T-helper 2 cell treated with Interferon-gamma antibody and Interleukin-4, amounts not matched to agents 100 ng/mL and 5 ng/mL, for 36 hours (primary cell): ENCODE results near the gene TBRG4. TPM values are rescaled to one million over a fixed set of nuclear protein-coding genes. Genes with fewer than 3 reads are reported as not detected.

Source experiments
- intact Hi-C: fragments of 100-400 bp; cut with micrococcal nuclease; formaldehyde crosslinking; loops from one replicate; pipeline ENCODE4 v1.15.1; 2023
- total RNA-seq: library from RNA; stranded (reverse); gene quantifications from 2 replicates; pipeline ENCODE4 v1.2.3, GENCODE V29; 2022

Gene TBRG4
- total RNA-seq, 1 donor from 2014 or later = 119 TPM

DNA sequence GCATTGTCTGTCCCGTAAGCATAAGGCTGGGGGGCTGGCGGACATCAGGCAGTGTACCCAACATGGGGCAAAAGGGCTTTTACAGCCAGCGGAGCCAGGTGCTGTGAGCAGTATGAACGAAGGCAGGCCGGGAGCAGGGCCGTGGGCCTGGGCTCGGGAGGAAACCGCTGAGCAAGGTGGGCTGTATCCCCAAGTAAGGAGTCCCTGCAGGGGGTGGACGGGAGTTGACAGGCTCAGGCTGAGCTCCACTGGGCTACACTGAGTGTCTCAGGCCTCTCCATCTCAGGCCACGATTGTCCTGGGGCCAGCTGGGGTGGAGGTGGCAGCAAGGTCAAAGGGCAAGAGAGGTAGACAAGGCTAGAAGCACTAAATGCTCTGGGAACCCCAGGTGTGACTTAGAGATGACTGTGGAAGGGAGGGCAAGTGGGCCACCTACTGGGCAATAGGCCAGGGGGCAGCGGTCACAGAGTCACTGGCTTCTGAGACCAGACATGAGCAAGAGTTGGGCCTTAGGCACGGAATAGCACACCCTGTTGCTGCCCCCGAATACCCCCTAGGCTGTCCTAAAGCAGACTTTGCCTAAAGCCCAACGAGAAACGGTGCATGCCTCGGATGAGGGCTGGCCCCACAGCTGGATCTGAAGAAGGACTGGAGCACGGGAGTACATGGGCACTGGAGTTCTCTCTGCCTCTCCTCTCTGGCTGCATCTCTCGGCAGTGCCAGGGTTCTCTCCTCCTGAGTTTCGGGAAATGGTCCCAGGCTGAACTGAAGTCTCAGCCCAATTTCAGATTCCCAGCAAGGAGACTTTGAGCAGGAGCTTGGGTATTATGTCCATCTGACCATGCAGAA, 35.3 kb upstream of the TBRG4 start:
- intact Hi-C loops = no loop called here

DNA sequence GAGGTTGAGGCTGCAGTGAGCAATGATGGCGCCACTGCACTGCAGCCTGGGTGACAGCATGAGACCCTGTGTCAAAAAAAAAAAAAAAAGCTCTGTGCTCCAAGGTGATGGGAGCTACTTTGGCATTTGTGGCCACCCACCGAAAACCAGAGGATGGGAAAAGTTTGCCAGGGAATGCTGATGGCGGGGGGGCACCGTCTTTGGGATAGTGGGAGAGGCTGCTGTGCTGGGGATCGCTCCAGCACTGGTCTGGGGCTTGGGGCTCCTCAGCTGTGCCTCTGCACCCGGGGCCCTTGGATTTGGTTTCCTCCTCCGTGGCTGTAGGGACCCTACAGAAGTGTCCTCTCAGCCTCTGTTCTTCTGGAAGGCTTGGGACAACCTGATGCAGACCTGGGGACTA, 34.4 kb upstream of the TBRG4 start:
- intact Hi-C loops = no loop called here

DNA sequence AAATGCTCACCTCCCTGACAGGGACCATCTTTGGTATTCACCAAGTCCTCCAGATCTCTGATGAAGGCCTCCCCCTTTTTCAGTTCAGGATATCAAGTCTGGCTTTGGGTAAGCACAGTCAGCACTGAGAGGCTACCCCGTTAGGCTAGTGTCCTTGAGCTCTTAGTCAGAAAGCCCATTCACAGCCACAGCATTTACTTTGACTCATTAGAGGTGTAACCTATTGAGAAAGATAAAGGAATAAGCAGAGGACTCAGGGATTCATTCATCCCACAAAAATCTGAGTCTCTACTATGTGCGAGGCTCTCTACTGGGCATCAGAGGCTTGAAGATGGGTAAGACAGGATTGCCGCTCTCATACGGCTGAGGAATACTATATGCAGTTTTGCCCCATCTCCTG, 32.1 kb upstream of the TBRG4 start:
- intact Hi-C loops = no loop called here

DNA sequence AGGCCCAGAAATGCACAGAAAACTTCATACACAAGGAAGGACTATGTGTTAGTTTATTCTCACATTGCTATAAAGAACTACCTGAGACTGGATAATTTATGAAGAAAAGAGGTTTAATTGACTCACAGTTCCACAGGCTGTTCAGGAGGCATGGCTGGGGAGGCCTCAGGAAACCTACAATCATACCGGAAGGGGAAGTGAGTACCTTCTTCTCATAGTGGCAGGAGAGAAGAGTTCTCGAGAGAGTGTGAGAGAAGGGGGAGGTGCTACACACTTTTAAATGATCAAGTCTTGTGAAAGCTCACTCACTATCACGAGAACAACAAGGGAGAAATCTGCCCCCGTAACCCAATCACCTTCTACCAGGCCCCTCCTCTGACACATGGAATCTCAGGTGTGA, 29.3 kb upstream of the TBRG4 start:
- intact Hi-C loops = no loop called here

DNA sequence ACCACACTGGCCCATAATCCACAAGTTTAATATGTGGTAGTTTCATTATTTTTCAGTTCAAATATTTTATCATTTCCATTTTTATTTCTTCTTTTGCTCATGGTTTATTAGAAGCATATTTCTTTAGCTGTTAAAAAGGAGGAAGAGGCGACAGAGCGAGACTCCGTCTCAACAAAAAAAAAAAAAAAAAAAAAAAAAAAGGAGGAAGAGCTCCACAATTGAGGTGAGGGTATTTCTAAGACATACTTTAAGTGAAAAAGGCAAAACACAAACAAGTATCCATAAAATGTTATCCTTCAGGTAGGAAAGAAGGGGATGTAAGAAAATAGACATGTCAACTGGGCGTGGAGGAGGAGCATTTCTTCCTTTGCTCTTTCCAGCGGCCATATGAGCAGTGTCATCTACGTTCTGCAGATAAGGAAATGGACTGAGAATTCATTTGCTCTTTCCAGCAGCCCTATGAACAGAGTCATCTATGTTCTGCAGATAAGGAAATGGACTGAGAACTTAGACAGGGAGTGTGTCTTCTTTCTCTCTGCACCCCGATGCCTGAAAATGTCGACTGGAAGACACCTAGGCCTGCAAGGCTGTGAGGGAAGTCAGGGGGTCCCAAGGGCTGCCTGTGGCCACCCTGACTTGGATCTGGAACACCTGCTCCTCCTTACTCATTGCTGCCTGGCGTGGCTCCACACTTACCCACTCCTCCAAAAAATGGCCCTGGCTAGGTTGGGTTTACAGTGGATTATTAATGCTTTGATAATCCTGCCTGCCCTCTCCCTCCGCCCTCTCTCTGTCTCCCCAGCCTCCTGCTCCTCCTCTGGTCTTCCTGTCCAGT, 27.2 kb upstream of the TBRG4 start:
- intact Hi-C loops = loop anchor here (5.0 kb wide), 2 partner anchors 56 to 111 kb away; no protein-coding TSS in a partner anchor

DNA sequence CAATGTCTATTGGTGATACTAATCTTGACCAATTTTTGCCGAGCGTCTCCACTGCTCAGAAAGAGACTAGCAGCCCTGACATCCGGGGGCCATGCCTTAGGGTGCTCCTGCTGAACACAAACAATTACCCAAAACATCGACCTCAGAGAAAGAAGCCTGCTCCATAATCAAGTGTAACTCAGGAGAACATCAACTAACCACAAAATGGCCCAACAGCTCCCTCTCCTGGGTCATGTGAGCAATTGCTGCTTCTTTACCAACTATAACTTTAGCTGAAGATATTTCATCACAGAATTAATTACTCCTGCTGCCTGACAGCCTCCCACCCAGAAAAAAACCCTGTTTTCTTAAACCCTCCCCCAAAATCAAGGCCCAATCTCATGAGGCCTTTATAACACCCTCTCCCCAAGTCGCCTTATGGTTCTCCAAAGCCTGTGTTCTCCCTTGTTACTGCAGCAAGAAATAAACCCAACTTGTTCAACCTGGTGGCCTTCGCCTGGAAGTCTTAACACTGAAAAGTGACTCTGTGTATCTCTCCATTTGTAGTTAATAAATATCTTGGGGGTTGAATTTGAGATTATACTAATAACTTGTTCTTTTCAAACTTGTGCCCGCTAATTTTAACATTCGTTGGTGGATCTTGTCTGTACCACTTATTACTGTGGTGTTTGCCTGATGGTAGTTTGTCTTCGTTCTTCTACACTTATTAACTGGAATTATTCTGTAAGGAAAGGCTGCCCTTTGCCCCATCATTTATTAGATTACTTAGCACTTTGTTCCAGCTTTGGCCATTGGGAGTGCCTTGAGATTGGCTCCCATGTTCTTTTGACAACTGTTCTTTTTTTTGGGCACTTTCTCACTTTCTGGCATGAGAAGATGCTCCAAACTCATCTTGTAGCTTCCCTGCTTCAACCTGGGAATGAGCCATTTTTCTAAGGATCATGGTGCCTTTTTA, 24.9 kb upstream of the TBRG4 start:
- intact Hi-C loops = loop anchor here (2.0 to 5.0 kb wide), 6 partner anchors 26 to 548 kb away; partner anchors contain the start of genes MYO1G and TBRG4

DNA sequence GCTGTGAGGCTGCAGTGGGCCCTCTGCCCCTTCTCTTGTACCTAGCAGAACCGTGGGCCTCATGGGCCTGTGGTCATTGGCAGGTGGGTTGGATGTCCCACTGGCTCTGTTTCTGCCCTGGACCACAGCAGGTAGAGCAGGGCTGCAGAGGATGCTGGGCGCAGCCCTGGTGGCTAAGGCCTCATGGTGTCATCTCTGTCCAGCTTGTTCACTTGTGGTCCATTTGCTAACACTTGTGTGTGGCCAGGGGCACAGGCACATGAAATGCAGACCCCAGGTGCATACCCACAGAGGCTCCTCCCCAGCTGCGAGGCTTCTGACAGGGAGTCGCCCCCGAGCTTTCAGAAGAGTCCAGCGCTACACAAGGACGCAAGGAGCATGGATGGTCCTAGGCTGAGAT, 22.4 kb upstream of the TBRG4 start:
- intact Hi-C loops = no loop called here

DNA sequence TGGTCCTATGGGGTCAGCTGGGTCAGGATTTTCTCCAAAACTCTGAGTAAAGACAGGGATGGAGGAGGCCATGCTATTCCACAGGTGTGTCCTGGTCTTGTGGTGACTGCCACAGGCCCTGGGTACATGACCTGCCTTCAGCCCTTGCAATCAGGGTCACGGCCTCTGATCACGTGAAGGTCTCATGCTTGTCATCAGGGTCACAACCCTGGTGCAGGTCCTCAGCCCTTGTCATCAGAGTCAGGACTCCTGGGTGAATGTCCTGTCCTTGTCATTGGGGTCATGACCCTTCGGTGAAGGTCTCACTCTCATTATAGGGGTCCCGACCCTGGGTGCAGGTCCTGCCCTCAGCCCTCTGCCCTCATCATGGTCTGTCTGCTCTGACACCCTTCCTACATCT, 21.9 kb upstream of the TBRG4 start:
- intact Hi-C loops = no loop called here

DNA sequence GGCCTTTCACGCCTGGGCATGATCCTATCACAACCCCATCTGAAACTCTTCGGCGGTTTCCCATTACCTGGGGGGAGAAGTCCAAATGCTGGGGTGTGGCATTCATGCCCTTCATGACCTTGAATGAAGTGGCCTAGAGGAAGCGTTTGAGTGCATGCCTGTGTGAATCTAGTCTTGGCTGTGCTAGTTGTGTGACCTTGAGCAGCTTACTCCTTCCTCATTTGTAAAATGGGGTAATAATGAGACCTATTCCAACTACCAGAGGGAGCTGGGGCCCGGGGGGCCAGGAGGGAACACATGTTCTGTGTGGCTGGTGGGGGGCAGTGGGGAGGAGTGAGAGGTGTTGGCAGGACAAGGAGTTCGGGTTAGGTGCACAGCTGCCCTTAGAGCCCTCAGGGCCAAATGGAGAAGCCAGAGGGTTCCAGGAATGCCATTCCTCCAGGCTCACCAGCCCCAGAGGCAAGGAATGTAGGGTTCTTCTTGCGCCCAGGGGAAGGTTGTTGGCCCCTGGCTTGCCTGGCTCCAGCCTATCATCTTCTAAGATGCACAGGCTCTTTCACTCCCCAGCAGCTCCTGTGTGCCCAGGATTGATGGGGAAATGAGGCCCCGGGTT, 21.3 kb upstream of the TBRG4 start:
- intact Hi-C loops = no loop called here

DNA sequence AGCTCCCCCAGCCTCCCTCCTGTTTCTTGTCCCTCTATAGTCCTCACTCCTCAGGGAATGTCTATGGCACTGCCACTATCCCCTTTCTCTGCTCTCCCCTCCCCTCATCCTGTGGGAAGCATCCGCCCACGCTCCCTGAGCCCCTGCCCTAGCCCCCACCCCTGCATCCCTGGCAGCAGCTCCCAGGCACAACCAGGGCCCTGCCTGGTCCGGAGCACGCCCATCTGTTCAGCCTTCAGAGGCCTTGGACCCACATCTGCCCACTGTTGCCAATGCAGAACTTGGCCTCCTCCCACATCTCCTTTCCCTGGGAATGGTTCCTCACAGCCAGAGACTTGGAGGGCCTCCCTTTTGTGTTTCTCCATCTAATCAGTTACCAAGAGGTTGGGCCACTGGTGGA, 20.4 kb upstream of the TBRG4 start:
- intact Hi-C loops = no loop called here

DNA sequence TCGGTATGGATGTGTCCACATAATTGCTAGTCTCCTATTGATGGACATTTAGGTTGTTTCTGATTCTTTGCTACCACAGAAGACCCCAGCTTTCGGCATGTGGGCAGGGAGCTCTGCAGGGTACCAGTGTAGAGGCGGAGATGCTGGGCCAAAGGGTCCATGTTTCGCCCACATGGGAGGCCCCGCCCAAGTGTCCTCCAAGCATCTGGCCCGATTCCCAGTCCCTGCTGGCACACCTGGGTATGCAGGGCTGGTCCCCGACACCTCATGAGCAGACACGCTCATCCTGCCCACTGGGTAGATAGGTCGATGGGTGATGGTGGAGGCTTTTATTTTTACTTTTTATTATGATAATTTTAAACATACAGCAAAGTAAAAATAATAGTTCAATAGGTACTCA, 19.4 kb upstream of the TBRG4 start:
- intact Hi-C loops = no loop called here

DNA sequence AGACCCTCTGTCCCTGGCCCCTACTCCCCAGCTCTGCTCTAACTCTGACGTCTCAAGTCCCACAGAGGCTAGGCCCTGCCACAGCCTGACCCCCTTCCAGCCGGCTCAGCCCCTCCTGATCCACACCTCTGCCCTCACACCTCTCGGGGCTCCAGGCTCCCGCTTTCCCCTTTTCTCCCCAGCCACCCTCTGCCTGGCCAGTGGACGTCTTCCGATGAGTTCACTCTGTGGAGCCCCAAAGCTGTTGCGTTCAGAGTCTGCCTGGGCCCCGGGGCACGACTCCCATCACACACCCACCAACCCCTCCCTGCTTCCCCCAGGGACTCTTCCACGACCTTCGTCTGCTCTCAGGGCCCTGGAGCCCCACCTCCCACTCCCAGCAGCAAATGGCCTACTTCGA, 18.4 kb upstream of the TBRG4 start:
- intact Hi-C loops = no loop called here

DNA sequence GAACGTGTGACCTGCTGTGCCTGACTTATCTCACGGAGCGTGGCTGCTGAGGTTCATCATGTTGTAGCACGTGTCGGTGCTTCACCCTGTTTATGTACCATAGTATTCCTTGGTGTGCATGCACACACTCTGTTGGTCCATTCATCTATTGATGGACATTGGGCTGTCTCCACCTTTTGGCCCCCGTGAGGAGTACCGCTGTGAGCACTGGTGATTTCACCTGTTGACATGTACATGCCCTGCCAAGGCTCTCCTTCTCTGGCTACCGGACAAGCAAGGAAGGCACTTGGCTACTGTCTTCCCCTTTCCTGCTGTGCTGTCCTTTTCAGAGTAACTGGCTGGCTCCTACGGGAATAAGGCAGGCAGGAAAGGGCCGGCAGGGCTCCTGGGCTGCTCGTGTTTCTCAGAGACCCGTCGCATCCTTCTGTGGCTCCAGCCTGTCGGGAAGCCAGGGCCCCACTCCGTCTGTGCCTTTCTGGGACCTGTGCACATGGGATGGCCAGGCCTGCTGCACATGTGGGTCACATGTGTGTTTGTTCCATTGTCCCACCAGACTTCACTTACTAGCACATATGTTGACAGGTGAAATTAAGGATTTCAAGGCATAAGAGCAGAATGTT, 17.8 kb upstream of the TBRG4 start:
- intact Hi-C loops = no loop called here

DNA sequence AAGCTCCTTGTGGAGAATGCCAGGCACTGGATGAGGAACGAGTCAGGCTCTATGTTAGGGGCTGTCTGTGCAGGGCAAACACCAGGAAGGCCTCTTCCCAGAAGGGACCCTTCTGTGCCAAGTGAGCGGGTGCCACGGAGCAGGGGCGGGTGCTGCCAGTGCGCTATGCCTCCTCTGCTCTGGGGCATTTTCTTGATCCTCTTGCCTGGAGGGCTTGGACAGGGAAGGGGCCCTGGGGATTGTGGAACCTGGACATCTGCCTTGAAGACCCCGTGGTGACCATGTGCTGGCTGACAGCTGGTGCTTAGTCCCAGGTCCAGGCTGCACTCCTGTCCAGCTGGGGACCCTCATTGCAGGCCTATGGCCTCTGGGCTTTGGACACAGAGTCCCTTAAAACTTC, 15.4 kb upstream of the TBRG4 start:
- intact Hi-C loops = no loop called here

DNA sequence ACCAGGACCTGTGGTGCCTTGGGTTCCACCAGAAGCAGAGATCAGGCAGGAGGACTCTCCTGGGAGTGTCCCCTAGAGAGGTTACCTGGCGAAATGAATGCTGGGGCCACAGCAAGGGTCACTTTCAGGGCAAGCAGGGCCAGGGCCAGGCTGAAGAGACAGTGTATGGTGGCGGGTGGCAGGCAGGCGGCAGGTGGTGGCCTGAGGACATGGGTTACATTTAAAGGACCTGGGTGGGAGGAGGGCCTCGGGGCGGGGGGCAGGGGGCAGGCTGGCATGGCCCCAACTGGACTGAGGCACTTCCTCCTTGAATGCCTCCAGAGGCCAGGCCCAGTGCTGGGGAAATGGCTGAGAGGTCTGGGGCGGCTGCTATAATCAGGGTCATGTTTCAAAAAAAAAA, 14.7 kb upstream of the TBRG4 start:
- intact Hi-C loops = no loop called here

DNA sequence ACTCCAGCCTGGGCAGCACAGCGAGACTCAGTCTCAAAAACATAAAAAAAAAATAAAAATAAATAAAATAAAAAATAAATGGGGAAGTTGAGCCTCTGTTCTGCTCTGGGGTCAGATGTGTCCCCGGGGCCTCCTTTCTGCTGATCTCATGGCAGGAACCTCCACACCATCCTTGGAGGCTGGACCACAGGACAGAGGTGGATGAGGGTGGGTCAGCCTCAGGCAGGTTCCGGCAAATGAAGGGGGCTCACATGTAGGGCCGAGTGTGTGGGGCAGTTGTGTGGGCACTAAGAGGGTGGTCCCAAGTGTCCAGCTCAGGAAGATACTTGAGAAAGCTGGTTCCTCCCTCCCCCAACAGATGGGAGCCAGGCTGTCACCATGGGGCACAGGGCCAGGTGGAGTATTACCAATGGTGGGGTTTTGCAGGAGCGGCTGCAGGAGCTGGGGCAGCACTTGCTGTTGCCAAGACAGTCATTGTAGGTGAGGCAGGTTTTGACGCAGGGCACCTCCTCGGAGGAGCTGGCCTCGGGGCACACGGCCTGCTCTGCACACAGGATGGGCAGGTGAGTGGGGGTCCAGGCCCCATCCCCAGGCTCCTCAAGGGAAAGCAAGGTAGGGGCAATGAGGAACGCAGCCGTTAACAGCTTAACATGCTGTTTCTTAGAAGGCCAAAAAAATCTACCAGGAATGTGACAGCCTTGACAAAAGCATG, 13.9 kb upstream of the TBRG4 start:
- intact Hi-C loops = no loop called here

DNA sequence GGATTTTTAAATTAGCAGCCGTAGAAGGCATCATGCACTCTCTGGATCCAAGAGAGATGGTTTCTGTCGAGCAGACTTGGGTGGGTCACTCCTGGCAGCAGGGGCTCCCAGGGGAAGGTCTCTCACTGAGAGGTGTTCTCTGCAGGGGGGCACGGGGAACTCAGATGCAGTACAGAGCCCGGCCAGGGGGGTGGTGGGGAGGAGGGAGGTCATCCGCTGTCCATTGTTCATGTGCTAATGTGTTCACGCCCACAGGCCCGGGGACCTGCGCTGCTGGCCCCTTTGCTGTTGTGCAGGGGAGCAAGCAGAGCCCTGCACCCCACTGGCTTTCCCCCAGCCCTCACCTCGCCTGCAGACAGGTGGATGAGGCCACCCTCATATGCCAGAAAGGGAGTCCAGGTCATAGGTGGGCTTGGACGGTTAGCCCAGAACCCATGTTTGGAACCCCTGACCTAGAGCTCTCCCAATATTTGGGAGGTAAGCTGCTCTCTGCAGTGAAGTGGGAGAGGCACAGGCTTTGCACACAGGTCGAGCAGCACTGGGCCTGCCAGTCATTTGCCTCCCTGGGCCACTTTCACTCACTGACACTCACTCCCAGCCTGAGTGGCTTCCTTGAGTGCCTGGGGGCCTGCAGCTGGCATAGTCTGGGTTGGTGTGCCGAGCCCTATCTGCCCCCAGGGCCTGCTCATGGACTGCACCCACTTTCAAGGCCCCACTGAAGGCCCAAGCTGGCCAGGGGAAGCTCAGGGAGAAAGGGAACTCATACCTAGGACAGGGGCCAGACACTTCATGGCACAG, 12.6 kb upstream of the TBRG4 start:
- intact Hi-C loops = no loop called here

DNA sequence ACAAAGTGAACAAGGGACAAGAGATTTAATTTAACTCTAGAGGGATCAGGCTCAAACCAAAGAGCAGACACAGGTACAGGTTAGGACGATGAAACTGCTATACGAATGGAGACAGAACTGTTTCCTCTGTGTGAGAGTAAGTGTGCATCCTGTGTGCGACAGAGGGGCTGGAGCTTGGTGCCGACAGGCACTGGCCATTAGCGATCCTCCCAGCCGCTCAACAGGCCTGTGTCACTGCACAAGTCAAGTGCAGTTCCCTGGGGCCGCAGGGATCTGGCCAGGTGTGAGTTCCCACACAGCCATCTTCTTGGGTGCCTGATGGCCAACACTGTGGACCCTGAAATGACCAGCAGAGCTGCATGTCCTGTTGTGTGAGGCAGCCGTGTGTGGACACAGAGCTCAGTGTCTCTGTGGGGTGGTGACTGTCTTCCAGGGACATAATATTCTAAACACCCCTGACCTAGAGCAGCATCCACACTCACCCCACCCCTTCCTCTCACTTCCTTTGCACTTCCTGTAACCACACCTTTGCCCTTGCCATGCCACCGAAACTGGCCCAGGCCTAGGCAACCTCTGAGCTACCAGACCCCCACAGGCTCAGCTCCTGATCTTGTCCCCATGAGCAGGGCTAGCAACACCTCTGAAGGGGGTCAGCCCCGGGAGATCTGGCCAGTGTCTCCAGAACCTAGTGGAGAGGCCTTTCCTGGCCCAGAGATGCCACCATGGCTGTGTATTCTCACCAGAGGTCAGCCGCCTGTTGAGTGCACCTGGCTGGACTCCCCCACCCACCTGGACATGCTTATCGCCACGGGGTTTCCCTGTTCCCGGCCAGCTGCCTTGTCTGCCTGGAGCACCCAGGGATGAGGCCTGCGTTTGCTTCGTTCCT, 11.7 kb upstream of the TBRG4 start:
- intact Hi-C loops = no loop called here
